GF-D8 (cell line): ENCODE data around the gene SMARCE1.
"Not testable (repeated sequence)": the region's sequence is repeated elsewhere in the genome, so short reads cannot be mapped to it uniquely, and the experiment has no call there.

Experiments
- DNase-seq: peaks from one replicate; lab custom pipeline; 2025; lab: John Stamatoyannopoulos, UW

SMARCE1 gene

DNA sequence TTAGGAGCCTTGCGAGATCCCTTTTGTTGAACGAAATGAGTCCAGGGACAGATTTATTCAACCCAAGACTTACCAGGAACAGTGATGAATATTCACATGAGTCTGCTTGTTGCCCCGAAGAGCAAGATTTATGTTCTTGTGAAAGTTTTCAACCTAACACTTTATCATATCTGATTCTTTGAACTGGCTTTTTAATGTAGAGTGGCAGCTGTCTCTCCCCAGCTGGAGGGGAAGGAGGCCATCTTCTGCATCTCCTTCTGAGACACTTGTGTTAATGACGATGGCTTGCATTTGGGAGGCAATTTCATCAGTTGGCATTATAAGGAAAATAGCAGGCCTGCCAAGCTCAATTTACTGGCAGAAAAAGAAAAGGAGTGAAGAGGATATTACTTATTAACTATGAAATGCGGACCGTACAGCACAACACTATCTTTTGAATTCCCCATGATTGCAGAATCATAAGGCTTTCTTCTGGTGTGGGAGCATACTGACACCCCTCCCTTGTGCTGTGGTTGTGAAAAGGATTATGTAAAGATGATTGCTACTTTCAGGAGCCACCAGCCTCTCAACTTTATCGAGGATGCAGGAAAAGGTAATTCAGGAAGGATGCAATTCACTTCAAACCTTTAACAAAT lies 35.7 kb downstream of the SMARCE1 start:
- DNase-seq, result no peak

DNA sequence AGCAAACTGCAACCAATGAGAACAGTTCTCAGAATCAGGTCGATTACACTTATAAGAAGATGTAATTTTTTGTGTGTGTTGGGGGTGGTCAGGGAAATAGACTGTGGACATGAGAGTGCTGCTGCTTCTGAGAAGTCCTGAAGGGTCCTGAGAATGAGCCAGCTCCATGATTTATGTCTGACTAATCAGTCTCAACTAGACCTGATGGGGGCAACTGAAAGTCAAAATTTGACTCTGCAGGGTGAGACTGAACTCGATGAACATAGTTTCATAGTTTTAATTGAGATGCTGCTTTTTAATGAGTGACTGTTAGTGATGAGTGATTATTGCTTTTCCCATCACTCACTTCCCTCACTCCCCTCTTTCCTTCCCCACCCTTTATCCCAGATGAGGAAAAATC lies 37.3 kb downstream of the SMARCE1 start:
- DNase-seq, result no peak

DNA sequence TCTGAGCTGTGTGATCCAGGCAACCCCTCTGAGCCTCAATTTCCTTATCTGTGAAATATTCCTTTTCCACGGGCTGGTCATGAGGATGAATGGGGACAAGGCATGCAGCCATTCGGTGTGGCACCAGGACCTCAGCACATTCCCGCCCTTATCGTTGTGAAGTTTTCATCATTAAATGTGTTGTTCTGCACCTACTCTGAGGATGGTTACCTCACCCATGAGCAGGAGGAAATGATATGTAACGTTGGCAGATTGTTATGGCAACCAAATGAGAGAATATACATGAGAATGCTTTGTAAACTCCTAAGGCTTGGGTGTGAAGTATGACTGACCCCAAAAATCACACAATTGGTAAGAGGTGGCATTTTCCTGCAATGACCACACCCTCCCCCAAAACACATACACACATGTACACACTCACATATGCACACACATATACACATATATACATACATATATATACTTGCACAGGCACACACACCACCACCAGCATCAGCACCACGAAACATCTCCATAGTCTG lies 39.5 kb downstream of the SMARCE1 start:
- no peak for DNase-seq

DNA sequence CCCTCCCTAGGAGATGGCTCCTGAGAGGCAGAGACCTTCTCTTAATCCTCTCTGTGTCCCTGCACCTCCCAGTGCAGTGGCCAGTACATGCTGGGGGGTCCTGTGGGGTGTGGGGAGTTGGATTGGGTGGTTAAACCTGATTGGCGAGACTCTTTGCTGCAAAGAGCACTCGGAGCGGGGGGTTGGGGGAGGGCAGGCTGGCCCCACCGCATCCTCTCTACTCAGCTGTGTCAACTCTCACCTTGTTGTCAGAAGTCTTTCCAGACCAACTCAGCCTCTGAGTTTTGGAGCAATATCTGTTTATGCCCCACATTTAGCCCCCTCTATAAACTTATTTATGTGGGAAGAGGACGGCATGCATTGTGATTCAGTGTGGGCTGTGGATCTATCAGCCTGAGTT lies 40.0 kb downstream of the SMARCE1 start:
- DNase-seq, result no peak

DNA sequence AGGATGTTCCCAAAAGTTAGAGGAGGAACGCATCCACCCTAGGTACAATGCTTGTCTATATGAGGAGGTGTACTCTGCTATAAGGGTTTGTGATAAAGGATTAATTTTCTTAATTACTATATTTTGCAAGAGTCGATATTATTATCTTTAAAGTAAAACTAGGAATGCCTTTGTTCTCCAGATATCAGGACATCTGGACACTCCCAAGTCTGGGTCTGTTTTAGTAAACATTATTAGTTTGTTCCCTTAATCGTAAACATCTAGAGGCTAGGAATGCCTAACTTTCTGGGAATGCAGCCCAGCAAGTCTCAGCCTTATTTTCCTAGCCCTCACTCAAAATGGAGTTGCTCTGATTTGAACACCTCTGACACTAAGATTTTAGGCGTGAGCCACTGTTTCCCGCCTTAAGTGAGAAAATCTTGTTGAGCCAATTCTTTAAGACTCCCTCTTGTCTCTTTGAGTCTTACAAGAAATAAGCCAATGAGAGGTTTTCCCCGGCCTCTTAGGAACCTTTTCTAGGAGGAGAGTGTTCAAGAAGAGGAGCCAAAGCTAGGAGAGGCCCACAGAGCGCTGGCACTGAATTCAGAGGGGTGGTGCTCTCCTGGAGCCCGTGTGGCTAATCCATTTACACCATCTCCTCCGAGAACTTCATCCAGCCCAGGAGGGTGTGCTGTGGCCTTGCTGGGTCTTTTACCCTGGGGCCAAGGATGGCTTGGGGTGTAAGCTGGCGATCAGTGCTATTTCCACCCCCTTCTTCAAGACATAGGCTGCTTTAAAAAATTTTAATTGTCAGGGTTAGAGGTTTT lies 40.9 kb downstream of the SMARCE1 start:
- DNase-seq, result no peak

DNA sequence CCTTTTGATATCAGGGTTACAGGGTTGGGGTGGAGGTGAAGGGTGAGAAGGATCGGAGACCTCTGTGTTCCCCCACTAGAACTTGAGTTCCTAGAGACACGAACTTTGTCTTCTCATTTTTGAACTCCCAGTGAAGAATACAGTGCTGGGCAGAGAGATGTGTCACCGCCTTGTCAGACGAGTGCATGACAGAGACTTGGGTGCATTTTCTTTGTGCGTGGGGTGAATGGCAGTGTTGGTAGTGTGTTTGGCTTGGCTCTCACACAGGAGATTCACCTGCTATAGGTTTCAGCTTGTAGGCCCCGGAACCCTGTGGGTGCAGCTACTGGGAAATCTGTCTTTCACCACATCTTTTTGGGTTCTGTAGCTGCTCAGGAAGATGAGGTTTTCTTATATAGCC lies 42.3 kb downstream of the SMARCE1 start:
- DNase-seq, result no peak

DNA sequence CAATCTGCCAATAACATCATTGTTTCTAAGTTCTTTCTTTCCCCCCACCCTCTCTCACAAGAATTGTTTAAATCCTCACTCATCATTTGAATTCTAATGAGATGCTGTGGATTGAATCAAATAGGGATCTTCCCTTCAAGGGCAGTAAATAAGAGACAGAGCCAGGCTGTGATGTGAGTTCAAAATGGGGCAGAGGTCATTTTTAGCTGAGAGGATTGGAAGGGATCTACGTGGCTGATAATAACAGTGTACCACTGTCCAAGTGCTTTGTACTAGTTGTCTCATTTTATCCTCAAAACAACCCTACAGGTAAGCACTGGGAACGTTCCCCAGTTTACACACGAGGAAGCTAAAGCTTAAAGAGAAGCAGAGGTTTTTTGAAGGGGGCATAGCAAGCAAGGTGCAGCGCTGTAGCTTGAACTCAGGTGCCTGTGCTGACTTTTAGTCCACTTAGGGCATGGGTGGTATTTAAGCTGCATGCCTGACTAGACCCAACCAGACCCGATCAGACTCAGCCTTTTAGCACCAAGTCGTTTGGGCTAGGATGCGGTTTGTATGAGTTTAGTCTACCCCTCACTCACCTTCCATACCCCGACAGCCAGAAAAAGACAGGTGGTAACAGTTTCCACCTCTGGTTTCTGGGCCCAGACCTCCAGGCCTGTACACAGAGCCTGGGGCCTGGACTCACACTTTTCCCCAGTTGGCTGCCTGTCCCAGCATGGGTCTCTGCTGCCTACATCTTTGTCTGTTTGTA lies 43.1 kb downstream of the SMARCE1 start:
- DNase-seq, result no peak

DNA sequence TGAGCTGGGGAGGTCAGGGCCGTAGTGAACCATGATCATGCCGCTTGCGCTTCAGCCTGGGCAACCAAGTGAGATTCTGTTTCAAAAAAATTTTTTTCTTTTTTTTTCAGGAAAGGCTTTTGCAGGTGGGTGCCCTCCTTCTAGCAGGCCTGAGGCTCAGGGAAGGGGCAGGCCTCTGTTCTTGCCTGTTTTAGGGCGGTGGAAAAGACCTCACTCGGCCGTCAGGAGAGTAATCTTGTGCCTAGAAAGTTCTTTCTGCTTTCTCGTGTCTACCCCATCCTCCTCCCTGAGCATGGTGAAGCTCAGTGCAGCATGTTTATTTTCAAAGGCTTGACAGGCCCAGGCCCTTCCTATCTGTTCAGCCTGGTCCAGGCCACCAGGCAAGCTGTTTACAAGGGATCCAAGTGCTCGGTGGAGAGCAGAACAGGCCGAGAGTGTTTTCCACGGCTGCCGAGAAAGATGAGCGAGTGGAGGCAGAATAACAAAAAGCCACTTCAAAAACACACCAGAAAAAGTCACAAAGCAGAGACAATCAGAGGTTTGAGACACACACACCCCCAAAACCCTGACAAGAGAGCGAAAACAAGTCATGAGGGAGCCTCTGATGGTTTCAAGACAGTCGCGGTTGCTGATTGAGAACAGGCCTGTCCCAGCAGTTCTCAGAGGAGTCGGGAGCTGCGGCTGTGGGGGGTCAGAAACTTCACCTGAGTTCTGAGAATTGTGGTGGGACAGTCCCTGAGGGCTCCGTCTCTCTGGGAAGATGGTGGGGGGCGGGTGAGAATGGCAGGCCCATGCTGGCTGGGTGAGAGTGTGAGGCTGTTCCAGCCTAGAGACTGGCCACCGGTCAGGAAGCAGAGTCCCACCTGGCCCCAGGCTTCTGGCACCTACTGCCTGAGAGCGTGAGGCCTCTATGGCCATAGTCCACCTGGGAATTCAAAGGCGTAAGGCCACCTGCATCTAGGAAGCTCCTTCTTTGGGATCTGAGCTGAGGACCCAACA lies 44.9 kb downstream of the SMARCE1 start:
- no peak for DNase-seq

DNA sequence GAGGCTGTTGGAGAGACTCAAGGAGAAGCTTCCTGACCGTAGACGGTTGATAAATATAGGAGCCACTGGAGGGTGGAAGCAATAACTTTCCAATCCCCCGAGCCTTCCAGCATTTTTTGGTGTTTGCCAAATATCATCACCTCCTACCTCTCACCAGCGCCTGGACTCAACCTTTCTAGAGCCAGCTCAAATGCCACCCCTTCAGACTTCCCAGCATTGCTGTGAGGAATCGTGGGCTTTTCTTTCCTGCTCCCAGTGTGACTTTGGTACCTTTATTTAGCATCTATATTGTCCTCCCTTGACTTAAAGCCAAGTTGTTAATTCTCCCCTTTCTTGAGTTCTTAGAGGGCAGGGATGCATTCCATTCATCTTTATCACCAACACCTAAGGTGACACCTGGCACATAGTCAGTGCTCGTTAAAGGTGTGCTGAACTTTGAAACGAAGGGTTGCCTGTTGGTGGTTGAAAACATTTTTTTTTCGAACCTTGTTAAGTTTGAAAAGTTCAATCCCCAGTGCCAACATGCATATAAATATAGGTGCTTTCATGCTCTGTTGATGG lies 47.1 kb downstream of the SMARCE1 start:
- DNase-seq, result no peak

DNA sequence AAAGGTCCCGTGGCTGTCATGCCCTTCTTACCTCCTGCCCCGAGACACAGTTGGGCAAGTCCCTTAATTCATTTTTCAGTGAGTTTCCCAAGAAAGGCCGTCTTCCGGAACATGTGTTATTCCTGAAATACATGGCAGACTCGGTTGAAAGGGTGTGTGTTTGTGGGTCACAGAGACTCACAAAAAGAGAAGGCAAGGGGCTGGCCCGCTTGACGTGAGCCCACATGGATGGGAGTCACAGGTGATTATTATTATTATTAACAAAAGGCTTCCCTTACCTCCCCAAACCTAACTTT lies 48.2 kb downstream of the SMARCE1 start:
- no peak for DNase-seq

DNA sequence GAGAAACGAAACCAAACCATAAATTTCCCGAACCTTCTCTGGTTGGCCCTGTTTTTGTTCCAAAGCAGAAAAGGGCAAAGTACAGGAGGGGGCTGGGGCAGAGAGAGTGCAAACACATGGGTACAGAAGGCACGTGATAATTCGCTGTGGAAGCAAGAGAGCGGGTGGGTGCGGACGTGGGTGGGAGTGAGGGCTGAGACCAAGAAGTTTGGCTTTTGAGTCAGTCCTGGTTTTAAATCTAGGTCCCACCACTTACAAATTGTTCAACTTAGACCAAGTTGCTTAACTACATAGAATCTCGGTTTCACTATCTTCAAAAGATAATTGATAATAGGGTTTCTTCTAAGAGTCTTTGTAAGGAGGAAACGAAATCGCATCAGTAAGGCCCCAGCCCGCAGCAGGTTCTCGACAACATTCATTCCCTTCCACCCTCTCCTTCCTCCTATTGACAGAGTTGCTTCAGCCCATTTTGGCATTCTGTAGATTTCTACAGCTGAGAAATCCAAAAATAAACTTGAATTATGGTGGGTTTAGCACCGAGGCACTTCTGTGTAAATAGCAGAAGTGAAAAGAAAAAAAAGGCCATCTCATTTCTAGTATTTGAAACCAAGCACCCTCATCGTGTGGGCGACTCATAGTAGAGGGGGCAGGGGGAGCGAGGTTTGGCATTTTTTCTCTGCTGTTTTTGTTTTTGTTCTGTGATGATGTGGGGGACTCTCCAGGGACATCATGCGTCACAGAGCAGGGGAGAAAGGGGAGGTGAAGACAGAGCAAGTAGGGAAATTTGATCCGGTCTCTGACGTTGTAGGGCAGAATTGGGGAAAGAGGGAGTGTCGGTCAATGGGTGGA lies 48.8 kb downstream of the SMARCE1 start:
- no peak for DNase-seq

DNA sequence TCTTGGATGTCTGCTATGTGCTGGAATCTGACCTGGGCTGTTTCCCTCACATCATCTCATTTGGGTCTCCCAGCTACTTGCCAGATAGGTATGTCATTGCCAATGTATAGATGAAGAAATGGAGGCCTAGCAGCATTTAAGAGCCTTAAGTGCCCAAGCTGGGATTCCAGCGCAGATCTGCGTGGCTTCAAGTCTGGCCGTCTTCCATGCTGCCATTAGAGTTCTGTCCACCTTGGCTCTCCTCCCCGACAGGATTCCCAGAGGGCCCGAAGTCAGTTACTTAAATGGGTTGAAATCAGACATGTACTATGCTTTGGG lies 49.4 kb downstream of the SMARCE1 start:
- DNase-seq, result no peak

DNA sequence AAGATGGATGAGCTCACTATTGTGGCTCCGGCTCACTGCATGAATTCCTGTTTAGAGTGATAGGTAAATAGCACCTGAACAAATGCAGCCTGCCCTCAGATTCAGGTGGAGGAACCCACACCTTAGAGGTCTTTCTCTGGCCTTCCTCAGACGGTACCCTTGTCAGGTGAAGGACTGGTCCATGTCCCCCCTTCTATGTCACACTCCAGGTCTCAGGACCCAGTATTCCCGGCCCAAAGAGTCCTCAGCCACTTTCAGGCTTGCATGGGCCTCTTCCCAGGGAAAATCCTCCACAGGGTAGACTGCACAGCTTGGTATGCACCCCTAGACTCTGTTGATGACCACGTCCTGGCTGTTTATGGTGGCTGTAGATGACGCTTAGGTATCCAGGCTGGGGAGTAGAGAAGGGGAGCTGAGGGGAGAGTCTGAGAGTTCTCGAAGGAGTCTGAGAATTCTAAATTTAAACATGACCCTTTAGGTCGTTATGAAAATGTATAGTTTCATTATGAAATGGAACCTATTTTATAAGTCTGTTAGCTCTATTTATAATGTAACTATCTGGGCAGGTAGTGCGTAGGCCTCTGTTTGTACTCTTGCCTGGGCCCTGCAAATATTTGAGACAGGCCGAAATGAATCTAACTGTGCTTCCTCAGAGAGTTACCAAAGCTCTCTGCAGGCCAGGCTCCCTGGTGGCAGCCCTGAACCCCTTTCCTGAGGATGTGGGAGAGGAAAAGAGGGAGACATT lies 49.9 kb downstream of the SMARCE1 start:
- no peak for DNase-seq

DNA sequence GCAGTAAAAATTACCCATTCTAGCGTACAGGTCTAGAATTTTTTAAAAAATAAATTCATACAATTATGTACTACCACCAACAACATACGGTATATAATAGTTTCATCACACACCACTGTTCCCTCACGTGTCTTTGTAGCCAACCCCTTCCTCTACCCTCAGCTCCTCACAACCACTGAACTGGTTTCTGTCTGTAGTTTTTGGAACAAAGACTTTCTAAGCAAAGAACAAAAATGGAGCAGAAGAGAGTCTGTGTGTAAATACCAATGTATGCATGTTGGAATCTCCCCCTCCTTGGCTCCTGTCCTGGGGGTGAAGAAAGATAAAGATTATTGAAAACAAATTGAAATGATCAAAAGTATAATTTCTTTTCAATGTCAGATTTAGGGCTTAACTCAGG lies 50.5 kb downstream of the SMARCE1 start:
- no peak for DNase-seq

DNA sequence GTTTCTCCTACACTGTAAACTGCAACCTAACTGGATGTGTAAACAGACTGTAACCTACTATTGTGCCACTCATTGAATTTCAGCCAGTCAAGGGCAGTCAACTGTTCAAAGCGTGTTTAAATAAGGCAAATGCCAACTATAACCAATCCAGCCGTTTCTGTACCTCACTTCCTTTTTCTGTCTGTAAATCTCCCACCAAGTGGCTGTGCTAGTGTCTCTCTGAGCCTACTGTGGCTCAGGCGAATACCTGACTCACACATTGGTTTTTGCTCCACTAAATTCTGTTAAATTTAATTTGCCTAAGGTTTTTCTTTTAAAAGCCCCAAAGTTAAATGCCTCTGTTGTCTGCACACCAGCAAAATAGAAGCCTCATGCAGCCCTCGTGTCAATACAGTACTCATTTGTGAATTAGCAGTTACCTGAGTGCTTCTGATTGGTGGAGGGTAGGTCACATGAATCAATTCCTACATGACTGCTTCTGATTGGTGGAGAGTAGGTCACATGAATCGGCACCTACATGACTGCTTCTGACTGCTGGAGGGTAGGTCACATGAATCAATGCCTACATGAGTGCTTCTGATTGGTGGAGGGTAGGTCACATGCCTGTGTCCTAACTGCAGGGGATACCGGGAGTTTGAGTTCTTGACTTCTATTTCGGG lies 51.2 kb downstream of the SMARCE1 start:
- no peak for DNase-seq

DNA sequence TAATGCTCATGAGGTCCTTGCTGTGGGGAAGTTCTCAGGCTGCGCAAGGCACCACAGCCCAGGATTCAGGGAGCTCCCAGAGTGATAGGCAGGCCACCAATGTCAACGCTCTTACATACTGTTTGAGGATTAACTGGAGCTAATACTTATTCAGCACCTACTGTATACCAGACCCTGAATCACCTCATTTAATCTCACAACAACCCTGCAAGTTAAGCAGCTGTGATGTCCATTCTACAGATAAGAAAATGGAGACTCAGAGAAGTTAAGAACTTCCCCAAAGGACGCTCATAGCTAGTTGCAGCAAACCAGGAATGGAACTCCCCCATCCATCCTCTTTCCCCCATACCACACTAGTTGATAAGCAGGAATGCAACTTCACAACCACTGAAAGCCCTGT lies 56.9 kb downstream of the SMARCE1 start:
- DNase-seq, result no peak

DNA sequence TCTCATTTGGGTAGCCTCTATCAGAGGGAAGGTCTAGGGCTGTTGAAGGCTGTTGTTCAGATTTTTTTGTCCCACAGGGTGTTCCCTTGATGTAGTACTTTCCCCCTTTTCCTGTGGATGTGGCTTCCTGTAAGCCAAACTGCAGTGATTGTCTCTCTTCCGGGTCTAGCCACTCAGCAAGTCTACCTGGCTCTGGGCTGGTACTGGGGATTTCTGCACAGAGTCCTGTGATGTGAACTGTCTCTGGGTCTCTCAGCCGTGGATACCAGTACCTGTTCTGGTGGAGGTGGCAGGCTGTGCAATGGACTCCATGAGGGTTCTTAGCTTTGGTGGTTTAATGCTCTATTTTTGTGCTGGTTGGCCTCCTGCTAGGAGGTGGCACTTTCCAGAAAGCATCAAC lies 59.1 kb downstream of the SMARCE1 start:
- no peak for DNase-seq

DNA sequence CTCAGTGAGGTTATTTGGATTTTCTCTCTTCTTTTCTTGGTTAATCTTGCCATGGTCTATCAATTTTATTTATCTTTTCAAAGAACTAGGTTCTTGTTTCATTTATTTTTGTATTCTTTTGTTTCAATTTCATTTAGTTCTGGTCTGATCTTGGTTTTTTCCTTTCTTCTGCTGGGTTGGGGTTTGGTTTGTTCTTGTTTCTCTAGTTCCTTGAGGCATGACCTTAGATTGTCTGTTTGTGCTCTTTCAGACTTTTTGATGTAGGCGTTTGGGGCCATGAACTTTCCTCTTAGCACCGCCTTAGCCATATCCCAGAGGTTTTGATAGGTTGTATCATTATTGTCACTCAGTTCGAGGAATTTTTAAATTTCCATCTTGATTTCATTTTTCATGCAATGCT lies 61.4 kb downstream of the SMARCE1 start:
- DNase-seq, result not testable (repeated sequence)

DNA sequence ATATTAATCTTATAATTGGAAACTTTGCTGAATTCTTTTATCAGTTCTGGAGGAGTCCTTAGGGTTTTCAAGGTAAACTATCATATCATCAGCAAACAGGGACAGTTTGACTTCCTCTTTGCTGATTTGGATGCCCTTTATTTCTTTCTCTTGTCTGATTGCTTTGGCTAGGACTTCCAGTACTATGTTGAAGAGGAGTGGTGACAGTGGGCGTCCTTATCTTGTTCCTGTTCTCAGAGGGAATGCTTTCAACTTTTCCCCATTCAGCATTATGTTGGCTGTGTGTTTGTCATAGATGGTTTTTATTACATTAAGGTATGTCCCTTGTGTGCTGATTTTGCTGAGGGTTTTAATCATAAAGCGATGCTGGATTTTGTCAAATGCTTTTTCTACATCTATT lies 62.7 kb downstream of the SMARCE1 start:
- not testable (repeated sequence) for DNase-seq
